Measurements from ENCODE around the gene HDAC4. TPM values are rescaled to one million over a fixed set of nuclear protein-coding genes. Genes with fewer than 3 reads are reported as not detected.

Gene HDAC4
- total RNA-seq, 1 experiment from 2014 or later: 40.1 TPM

DNA sequence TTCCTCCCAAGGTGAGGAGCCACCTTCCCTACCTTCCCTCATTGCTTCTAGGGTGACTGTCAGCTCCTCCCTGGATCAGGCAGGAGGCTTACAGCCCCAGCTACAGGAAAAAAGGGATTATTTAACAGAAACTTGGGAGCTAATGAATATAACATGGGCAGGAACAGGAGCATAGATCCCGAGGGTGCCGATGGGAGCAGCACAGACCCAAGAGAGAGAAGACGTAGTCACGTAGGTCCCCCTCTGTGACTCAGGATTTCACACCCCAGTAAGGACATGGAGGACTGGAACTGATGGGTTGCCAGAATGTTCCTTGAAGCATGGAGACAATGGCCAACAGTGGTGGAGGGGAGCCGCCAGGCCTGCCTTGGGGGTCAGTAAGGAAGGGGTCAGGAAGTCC is 10.3 kb upstream of the HDAC4 start:
- BruUV-seq (replicated peaks): no TSS peak
- H3K27me3 ChIP-seq (ENCODE audit: control insufficient read depth, insufficient read depth, low read length): peaks cover 2% of the 10 kb centered on the region
- in situ Hi-C loops (cut with HindIII; ENCODE audit: low pct_unique_long_range_greater_than_20kb, low sequenced_read_pairs) (no loop called here), intact Hi-C loops (cut with micrococcal nuclease; ENCODE audit: unreplicated experiment) (no loop called here)
- no peak overlapping the region for H3K4me3 ChIP-seq (ENCODE audit: low read depth in 2 of 2, low read length in 2 of 2)
- no peaks in the 10 kb centered on the region for H3K4me1 ChIP-seq (ENCODE audit: control insufficient read depth, insufficient read depth, low read length)
- ATAC-seq (no peak), DNase-seq (ENCODE audit: low read depth, low spot score) (no peak)
- POLR2A ChIA-PET: no interaction called here
- no peak for TF ChIP-seq SIN3A (IDR thresholded peaks at IDR 0.05; ENCODE audit: borderline replicate concordance, insufficient read depth, low read depth, low read length)
- no peak for TF ChIP-seq TCF7L2 (IDR thresholded peaks at IDR 0.05; ENCODE audit: low read depth, low read length)
- TF ChIP-seq, protein P1, sequence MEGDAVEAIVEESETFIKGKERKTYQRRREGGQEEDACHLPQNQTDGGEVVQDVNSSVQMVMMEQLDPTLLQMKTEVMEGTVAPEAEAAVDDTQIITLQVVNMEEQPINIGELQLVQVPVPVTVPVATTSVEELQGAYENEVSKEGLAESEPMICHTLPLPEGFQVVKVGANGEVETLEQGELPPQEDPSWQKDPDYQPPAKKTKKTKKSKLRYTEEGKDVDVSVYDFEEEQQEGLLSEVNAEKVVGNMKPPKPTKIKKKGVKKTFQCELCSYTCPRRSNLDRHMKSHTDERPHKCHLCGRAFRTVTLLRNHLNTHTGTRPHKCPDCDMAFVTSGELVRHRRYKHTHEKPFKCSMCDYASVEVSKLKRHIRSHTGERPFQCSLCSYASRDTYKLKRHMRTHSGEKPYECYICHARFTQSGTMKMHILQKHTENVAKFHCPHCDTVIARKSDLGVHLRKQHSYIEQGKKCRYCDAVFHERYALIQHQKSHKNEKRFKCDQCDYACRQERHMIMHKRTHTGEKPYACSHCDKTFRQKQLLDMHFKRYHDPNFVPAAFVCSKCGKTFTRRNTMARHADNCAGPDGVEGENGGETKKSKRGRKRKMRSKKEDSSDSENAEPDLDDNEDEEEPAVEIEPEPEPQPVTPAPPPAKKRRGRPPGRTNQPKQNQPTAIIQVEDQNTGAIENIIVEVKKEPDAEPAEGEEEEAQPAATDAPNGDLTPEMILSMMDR (IDR thresholded peaks at IDR 0.05): no peak
- no peak for TF ChIP-seq REST (IDR thresholded peaks at IDR 0.05; ENCODE audit: insufficient read depth in 1 of 2, low read depth in 2 of 2, low read length in 1 of 2)
- no peak for TF ChIP-seq POLR2AphosphoS5 (IDR thresholded peaks at IDR 0.05; ENCODE audit: low read depth, low read length)
- H3K27ac ChIP-seq (ENCODE audit: low read length): no peak overlapping the region
- H3K9me3 ChIP-seq (ENCODE audit: control insufficient read depth, insufficient read depth, low read depth, low read length): no peaks in the 10 kb centered on the region
- CTCF ChIA-PET: no interaction called here
- H3K36me3 ChIP-seq (ENCODE audit: control insufficient read depth, insufficient read depth, low read length): no peaks in the 10 kb centered on the region

- no peak for ATAC-seq
- POLR2A ChIA-PET: no interaction called here
- no TSS peak for BruUV-seq (replicated peaks)
- DNase-seq (ENCODE audit: low read depth, low spot score): no peak
- peaks cover 2% of the 10 kb centered on the region for H3K27me3 ChIP-seq (ENCODE audit: control insufficient read depth, insufficient read depth, low read length)
- H3K4me3 ChIP-seq (ENCODE audit: low read depth in 2 of 2, low read length in 2 of 2): no peak overlapping the region
- no peaks in the 10 kb centered on the region for H3K9me3 ChIP-seq (ENCODE audit: control insufficient read depth, insufficient read depth, low read depth, low read length)
- CTCF ChIA-PET: no interaction called here
- no peak overlapping the region for H3K27ac ChIP-seq (ENCODE audit: low read length)
- H3K4me1 ChIP-seq (ENCODE audit: control insufficient read depth, insufficient read depth, low read length): no peaks in the 10 kb centered on the region
- intact Hi-C loops (cut with micrococcal nuclease; ENCODE audit: unreplicated experiment): no loop called here
- in situ Hi-C loops (cut with HindIII; ENCODE audit: low pct_unique_long_range_greater_than_20kb, low sequenced_read_pairs): no loop called here
- no peak for TF ChIP-seq REST (IDR thresholded peaks at IDR 0.05; ENCODE audit: insufficient read depth in 1 of 2, low read depth in 2 of 2, low read length in 1 of 2)
- TF ChIP-seq SIN3A (IDR thresholded peaks at IDR 0.05; ENCODE audit: borderline replicate concordance, insufficient read depth, low read depth, low read length): no peak
- TF ChIP-seq POLR2AphosphoS5 (IDR thresholded peaks at IDR 0.05; ENCODE audit: low read depth, low read length): no peak
- no peak for TF ChIP-seq TCF7L2 (IDR thresholded peaks at IDR 0.05; ENCODE audit: low read depth, low read length)
- TF ChIP-seq, protein P1 (IDR thresholded peaks at IDR 0.05): no peak
- H3K36me3 ChIP-seq (ENCODE audit: control insufficient read depth, insufficient read depth, low read length): no peaks in the 10 kb centered on the region
Measured at GRCh38 chr2:239409976-239410375, 9.2 kb upstream of the HDAC4 start.
